ENCODE results near the gene KSR1.

KSR1 gene

GRCh38 chr17:27539794-27540317 is 83.6 kb downstream of the KSR1 start:
- no peak for DNase-seq

GRCh38 chr17:27540318-27541101 is 84.3 kb downstream of the KSR1 start:
- DNase-seq, result peak; percentile 92

- no peak for DNase-seq
Measured at GRCh38 chr17:27541301-27542023, 85.2 kb downstream of the KSR1 start.

GRCh38 chr17:27542841-27543463 is 86.7 kb downstream of the KSR1 start:
- DNase-seq, result no peak

GRCh38 chr17:27543464-27543856 is 87.2 kb downstream of the KSR1 start:
- DNase-seq, result no peak

- DNase-seq, result no peak
Measured at GRCh38 chr17:27543958-27544349, 87.7 kb downstream of the KSR1 start.

GRCh38 chr17:27544350-27545131 is 88.3 kb downstream of the KSR1 start:
- DNase-seq, result peak; percentile 76

- DNase-seq, result no peak
Measured at GRCh38 chr17:27545562-27546229, 89.4 kb downstream of the KSR1 start.

GRCh38 chr17:27546624-27547300 is 90.5 kb downstream of the KSR1 start:
- peak; percentile 62 for DNase-seq

GRCh38 chr17:27547301-27547683 is 91.0 kb downstream of the KSR1 start:
- no peak for DNase-seq

GRCh38 chr17:27548369-27548768 is 92.1 kb downstream of the KSR1 start:
- DNase-seq, result no peak

- DNase-seq, result no peak
Measured at GRCh38 chr17:27549251-27549893, 93.1 kb downstream of the KSR1 start.

GRCh38 chr17:27550291-27550930 is 94.2 kb downstream of the KSR1 start:
- no peak for DNase-seq

- DNase-seq, result no peak
Measured at GRCh38 chr17:27550974-27551505, 94.8 kb downstream of the KSR1 start.

GRCh38 chr17:27551701-27552248 is 95.5 kb downstream of the KSR1 start:
- peak; percentile 84 for DNase-seq

- peak; percentile 91 for DNase-seq
Measured at GRCh38 chr17:27552276-27552732, 96.1 kb downstream of the KSR1 start.

- DNase-seq, result no peak
Measured at GRCh38 chr17:27553019-27553511, 96.8 kb downstream of the KSR1 start.

- no peak for DNase-seq
Measured at GRCh38 chr17:27554152-27554551, 97.9 kb downstream of the KSR1 start.

GRCh38 chr17:27554911-27555310 is 98.7 kb downstream of the KSR1 start:
- DNase-seq, result no peak

- no peak for DNase-seq
Measured at GRCh38 chr17:27555339-27555738, 99.1 kb downstream of the KSR1 start.

Data from T1000 (cell line).